Fibroblast of villous mesenchyme (primary cell): ENCODE results near the gene C1orf141. TPM values are rescaled to one million over a fixed set of nuclear protein-coding genes. Genes with fewer than 3 reads are reported as not detected.
"Not testable (repeated sequence)": the region's sequence is repeated elsewhere in the genome, so short reads cannot be mapped to it uniquely, and the experiment has no call there.

Experiments used
- DNase-seq: peaks from one replicate; pipeline ENCODE4 v3.0.0-alpha.2; 2010; ENCODE audit warnings: low read depth
- H3K4me3 ChIP-seq: 2 replicates; pipeline ENCODE4 v1.5.1; 2011; ENCODE audit warnings: low read depth, mild to moderate bottlenecking, low read length
- CTCF ChIP-seq: IDR thresholded peaks from 2 replicates; pipeline ENCODE4 v1.5.1; 2012; ENCODE audit warnings: low read depth, mild to moderate bottlenecking, low read length; ENCODE audit not compliant: insufficient read depth
- total RNA-seq: library from RNA; depleted of rRNA; stranded (reverse); fragments of >200 nt; gene quantifications from 2 replicates; pipeline ENCODE4 v1.2.3, GENCODE V29; 2012

Gene C1orf141
- total RNA-seq, 1 donor: not detected

- no peak for DNase-seq
These were observed 56.5 kb downstream of the C1orf141 start for GRCh38 chr1:67078291-67078690.

GRCh38 chr1:67077593-67077992 lies 57.2 kb downstream of the C1orf141 start:
- no peak overlapping the region for H3K4me3 ChIP-seq
- DNase-seq: no peak
- no peak for TF ChIP-seq CTCF

More at GRCh38 chr1:67078291-67078690, 56.5 kb downstream of the C1orf141 start:
- no peak overlapping the region for H3K4me3 ChIP-seq
- TF ChIP-seq CTCF: no peak

- no peak overlapping the region for H3K4me3 ChIP-seq
- TF ChIP-seq CTCF: no peak
- no peak for DNase-seq
These were observed 62.0 kb downstream of the C1orf141 start for GRCh38 chr1:67072749-67073148.

GRCh38 chr1:67067655-67068054 lies 67.1 kb downstream of the C1orf141 start:
- H3K4me3 ChIP-seq, DNase-seq: not testable (repeated sequence)

GRCh38 chr1:67062412-67062811 lies 72.4 kb downstream of the C1orf141 start:
- no peak for DNase-seq
- no peak overlapping the region for H3K4me3 ChIP-seq
- TF ChIP-seq CTCF: no peak

- no peak overlapping the region for H3K4me3 ChIP-seq
- DNase-seq: peak; percentile 57
- TF ChIP-seq CTCF: no peak
These were observed 73.5 kb downstream of the C1orf141 start for GRCh38 chr1:67061266-67061665.

- DNase-seq: peak; percentile 99
- no peak for TF ChIP-seq CTCF
- H3K4me3 ChIP-seq: no peak overlapping the region
These were observed 74.0 kb downstream of the C1orf141 start for GRCh38 chr1:67060811-67061218.

- TF ChIP-seq CTCF: no peak
- H3K4me3 ChIP-seq: no peak overlapping the region
- no peak for DNase-seq
These were observed 75.4 kb downstream of the C1orf141 start for GRCh38 chr1:67059346-67059745.
